Lower leg skin (tissue), 4 donors: ENCODE results near the gene TTC33. TPM values are rescaled to one million over a fixed set of nuclear protein-coding genes. Genes with fewer than 3 reads are reported as not detected.
A peak's percentile ranks its signal among the peaks of the same experiment; 100 is the strongest.

Experiments used
- DNase-seq, 2 donors: peaks; one replicate each; pipeline ENCODE4 v3.0.0-alpha.2; 2019; ENCODE audit warnings: low spot score in 2 of 2
- H3K4me3 ChIP-seq: fragments of 200-600 bp; sonication (generic); 2 replicates; pipeline ENCODE4 v1.5.1; 2017; ENCODE audit warnings: mild to moderate bottlenecking, low read depth; ENCODE audit not compliant: poor library complexity, severe bottlenecking
- CTCF ChIP-seq, 3 donors: fragments of 450-650 bp; IDR thresholded peaks; one replicate each; pipeline ENCODE4 v1.5.1; 2016; ENCODE audit warnings: antibody characterized with exemption in 3 of 3, mild to moderate bottlenecking in 3 of 3, moderate library complexity in 2 of 3
- POLR2A ChIP-seq, 2 donors: fragments of 450-650 bp; IDR thresholded peaks; one replicate each; pipeline ENCODE4 v1.6.1; 2016 to 2017; ENCODE audit warnings: antibody characterized with exemption in 2 of 2, mild to moderate bottlenecking in 1 of 2, moderate library complexity in 1 of 2
- WGBS, 2 donors: methylation state at CpG; one replicate each; pipeline ENCODE4 v1.1.5; 2018; 5-methylcytosine and 5-hydroxymethylcytosine counted together
- intact Hi-C: fragments of 100-400 bp; cut with DNase I; formaldehyde crosslinking; loops from one replicate; pipeline ENCODE4 v1.15.0; 2023; ENCODE audit warnings: low total_unique reads
- total RNA-seq, 4 donors: library from RNA; depleted of rRNA; stranded (reverse); fragments of >200 nt; gene quantifications; one replicate each; pipeline ENCODE4 v1.1.0, GENCODE V29; 2016

Gene TTC33
- total RNA-seq, 4 donors from 2014 or later = 8.7 to 13.1 (median 11.0) TPM

- no peak for DNase-seq
- no peak for TF ChIP-seq CTCF (IDR thresholded peaks at IDR 0.05)
- TF ChIP-seq POLR2A (IDR thresholded peaks at IDR 0.05) = no peak
- intact Hi-C loops = no loop called here
- WGBS, 2 donors = 79 to 94% methylated on average over 1 of the region's 1 CpG
- no peak overlapping the region for H3K4me3 ChIP-seq
Observed at GRCh38 chr5:40774623-40775022, 18.9 kb upstream of the TTC33 start.

GRCh38 chr5:40770764-40771163, 15.0 kb upstream of the TTC33 start:
- 98 to 99% methylated on average over 5 of the region's 5 CpGs for WGBS, 2 donors
- TF ChIP-seq CTCF (IDR thresholded peaks at IDR 0.05) (no peak), POLR2A (IDR thresholded peaks at IDR 0.05) (no peak)
- DNase-seq = no peak
- intact Hi-C loops = no loop called here
- no peak overlapping the region for H3K4me3 ChIP-seq

GRCh38 chr5:40762705-40763104, 6.9 kb upstream of the TTC33 start:
- intact Hi-C loops = no loop called here
- DNase-seq = no peak
- no peak for TF ChIP-seq CTCF (IDR thresholded peaks at IDR 0.05)
- TF ChIP-seq POLR2A (IDR thresholded peaks at IDR 0.05) = no peak
- H3K4me3 ChIP-seq = no peak overlapping the region
- WGBS, 2 donors = 46 to 54% methylated on average over 2 of the region's 2 CpGs

- DNase-seq = no peak
- no peak overlapping the region for H3K4me3 ChIP-seq
- 96 to 98% methylated on average over 2 of the region's 2 CpGs for WGBS, 2 donors
- intact Hi-C loops = loop anchor here (10.0 kb wide), 1 partner anchor 107 kb away; no protein-coding TSS in a partner anchor
- no peak for TF ChIP-seq POLR2A (IDR thresholded peaks at IDR 0.05)
- no peak for TF ChIP-seq CTCF (IDR thresholded peaks at IDR 0.05)
Observed at GRCh38 chr5:40757400-40757799, 1.6 kb upstream of the TTC33 start.

GRCh38 chr5:40755093-40755406, 711 bp downstream of the TTC33 start:
- no peak for TF ChIP-seq CTCF (IDR thresholded peaks at IDR 0.05)
- H3K4me3 ChIP-seq = peak overlapping the region; percentile 93
- 0 to 1% methylated on average over 11 of the region's 11 CpGs for WGBS, 2 donors
- intact Hi-C loops = loop anchor here (10.0 kb wide), 1 partner anchor 110 kb away; no protein-coding TSS in a partner anchor
- peak; percentile 75 to 91 for DNase-seq

- DNase-seq = no peak
- intact Hi-C loops = loop anchor here (10.0 kb wide), 1 partner anchor 110 kb away; no protein-coding TSS in a partner anchor
- TF ChIP-seq POLR2A (IDR thresholded peaks at IDR 0.05) = no peak
- no peak for TF ChIP-seq CTCF (IDR thresholded peaks at IDR 0.05)
- WGBS, 2 donors = 10 to 13% methylated on average over 6 of the region's 6 CpGs
- H3K4me3 ChIP-seq = no peak overlapping the region
Observed at GRCh38 chr5:40754381-40755092, 1.2 kb downstream of the TTC33 start.
